Breast epithelium (tissue), 3 donors: ENCODE results near the gene PDZD11.

Experiments
- CTCF ChIP-seq, 3 donors: fragments of 450-650 bp; IDR thresholded peaks; one replicate each; pipeline ENCODE4 v1.5.1; 2016 to 2017; ENCODE audit warnings: antibody characterized with exemption in 3 of 3, mild to moderate bottlenecking in 3 of 3, moderate library complexity in 3 of 3
- POLR2A ChIP-seq: fragments of 450-650 bp; IDR thresholded peaks from one replicate; pipeline ENCODE4 v1.6.1; 2016; ENCODE audit warnings: antibody characterized with exemption, mild to moderate bottlenecking, moderate library complexity
- POLR2AphosphoS5 ChIP-seq, 3 donors: sonication (generic); formaldehyde crosslinking; IDR thresholded peaks; one replicate each; pipeline ENCODE4 v1.6.1; 2017; ENCODE audit warnings: antibody characterized with exemption in 3 of 3

GRCh38 chrX:70289168-70289792 lies 447 bp downstream of the PDZD11 start:
- TF ChIP-seq CTCF (IDR thresholded peaks at IDR 0.05) (no peak), POLR2A (no peak), POLR2AphosphoS5 (IDR thresholded peaks at IDR 0.05) (no peak)
